ENCODE measurements around the gene FRA10AC1.

- no peak for TF ChIP-seq MAFK (IDR thresholded peaks at IDR 0.05; ENCODE audit: low read depth, low read length)
- TF ChIP-seq CTCF (conservative IDR thresholded peaks at IDR 0.05; ENCODE audit: low read depth, low read length): no peak
- no peak for TF ChIP-seq SMC3 (IDR thresholded peaks at IDR 0.05; ENCODE audit: low read depth, low read length)
- TF ChIP-seq POLR2A (IDR thresholded peaks at IDR 0.05; ENCODE audit: low read depth, low read length): no peak
- TF ChIP-seq ELK1 (IDR thresholded peaks at IDR 0.05; ENCODE audit: borderline replicate concordance, low read depth, low read length): no peak
- no peak for TF ChIP-seq USF2 (IDR thresholded peaks at IDR 0.05; ENCODE audit: low read depth, low read length)
- no peak for TF ChIP-seq MXI1 (IDR thresholded peaks at IDR 0.05; ENCODE audit: borderline replicate concordance, low read depth, low read length)
- no peak for TF ChIP-seq RAD21 (IDR thresholded peaks at IDR 0.05; ENCODE audit: low read length)
- TF ChIP-seq RFX5 (IDR thresholded peaks at IDR 0.05; ENCODE audit: low read depth, low read length): no peak
- no peak for TF ChIP-seq FOS (IDR thresholded peaks at IDR 0.05; ENCODE audit: low read depth, low read length)
These were observed 32.0 kb downstream of the FRA10AC1 start for GRCh38 chr10:93670372-93670771.
